GM18951 (cell line): ENCODE measurements around the gene ITGA2B.

Experiments
- POLR2A ChIP-seq: IDR thresholded peaks from 4 replicates; pipeline ENCODE4 v1.6.1; 2011; ENCODE audit warnings: mild to moderate bottlenecking; ENCODE audit not compliant: insufficient read length, insufficient read depth; ENCODE audit errors: extremely low read depth
- in situ Hi-C: fragments of 300-500 bp; cut with MboI; formaldehyde crosslinking; loops from one replicate; pipeline ENCODE4 v1.12.0; 2022; ENCODE audit warnings: low sequenced_read_pairs, mixed read lengths, inconsistent platforms; ENCODE audit not compliant: unreplicated experiment

Gene ITGA2B

GRCh38 chr17:44327715-44328449, 61.6 kb downstream of the ITGA2B start:
- in situ Hi-C loops: loop anchor here (5.0 to 25.0 kb wide), 2 partner anchors 126 to 391 kb away; partner anchors contain the start of gene PPY
- TF ChIP-seq POLR2A: no peak

- in situ Hi-C loops: loop anchor here (5.0 to 25.0 kb wide), 2 partner anchors 125 to 390 kb away; partner anchors contain the start of gene PPY
- TF ChIP-seq POLR2A: peak; percentile 64
Measured at GRCh38 chr17:44326861-44327444, 62.5 kb downstream of the ITGA2B start.

- in situ Hi-C loops: loop anchor here (5.0 to 25.0 kb wide), 2 partner anchors 122 to 387 kb away; partner anchors contain the start of gene PPY
- peak; percentile 93 for TF ChIP-seq POLR2A
Measured at GRCh38 chr17:44324571-44325275, 64.7 kb downstream of the ITGA2B start, which contains the start of gene SLC25A39. Gene SLC25A39 (minus strand): TSS chr17:44324823. CDS start chr17:44323562, 1,261 bp downstream.

GRCh38 chr17:44324092-44324570, 65.3 kb downstream of the ITGA2B start:
- TF ChIP-seq POLR2A: no peak
- in situ Hi-C loops: no loop called here

- in situ Hi-C loops: no loop called here
- no peak for TF ChIP-seq POLR2A
Measured at GRCh38 chr17:44323359-44324091, 65.9 kb downstream of the ITGA2B start.

GRCh38 chr17:44322236-44322895, 67.1 kb downstream of the ITGA2B start:
- TF ChIP-seq POLR2A: no peak
- in situ Hi-C loops: no loop called here
